GM15510 (cell line): ENCODE measurements around the gene RING1.

ENCODE experiments used
- POLR2A ChIP-seq: IDR thresholded peaks from 3 replicates; pipeline ENCODE4 v1.6.1; 2011; ENCODE audit warnings: borderline replicate concordance; ENCODE audit not compliant: insufficient read length; ENCODE audit errors: extremely low read depth

RING1 gene

GRCh38 chr6:33169291-33170175 is 38.8 kb upstream of the RING1 start:
- no peak for TF ChIP-seq POLR2A

GRCh38 chr6:33170176-33171015 is 37.9 kb upstream of the RING1 start:
- TF ChIP-seq POLR2A = no peak

- no peak for TF ChIP-seq POLR2A
These were observed 37.1 kb upstream of the RING1 start for GRCh38 chr6:33171016-33171879.

- TF ChIP-seq POLR2A = no peak
These were observed 36.2 kb upstream of the RING1 start for GRCh38 chr6:33171880-33172687.

GRCh38 chr6:33172688-33173534 is 35.4 kb upstream of the RING1 start:
- no peak for TF ChIP-seq POLR2A

- no peak for TF ChIP-seq POLR2A
These were observed 34.6 kb upstream of the RING1 start for GRCh38 chr6:33173535-33174180.

GRCh38 chr6:33174784-33175183 is 33.5 kb upstream of the RING1 start:
- no peak for TF ChIP-seq POLR2A

- TF ChIP-seq POLR2A = no peak
These were observed 32.7 kb upstream of the RING1 start for GRCh38 chr6:33175436-33176069.

- no peak for TF ChIP-seq POLR2A
These were observed 31.4 kb upstream of the RING1 start for GRCh38 chr6:33176906-33177305.

- no peak for TF ChIP-seq POLR2A
These were observed 30.5 kb upstream of the RING1 start for GRCh38 chr6:33177552-33178446.

- TF ChIP-seq POLR2A = no peak
These were observed 29.4 kb upstream of the RING1 start for GRCh38 chr6:33178755-33179475.

GRCh38 chr6:33181141-33181540 is 27.2 kb upstream of the RING1 start:
- TF ChIP-seq POLR2A = no peak
